Measurements from ENCODE around the gene CTDP1. TPM values are rescaled to one million over a fixed set of nuclear protein-coding genes. Genes with fewer than 3 reads are reported as not detected.

The CTDP1 gene
- total RNA-seq, 1 donor from 2014 or later: 22.8 TPM

DNA sequence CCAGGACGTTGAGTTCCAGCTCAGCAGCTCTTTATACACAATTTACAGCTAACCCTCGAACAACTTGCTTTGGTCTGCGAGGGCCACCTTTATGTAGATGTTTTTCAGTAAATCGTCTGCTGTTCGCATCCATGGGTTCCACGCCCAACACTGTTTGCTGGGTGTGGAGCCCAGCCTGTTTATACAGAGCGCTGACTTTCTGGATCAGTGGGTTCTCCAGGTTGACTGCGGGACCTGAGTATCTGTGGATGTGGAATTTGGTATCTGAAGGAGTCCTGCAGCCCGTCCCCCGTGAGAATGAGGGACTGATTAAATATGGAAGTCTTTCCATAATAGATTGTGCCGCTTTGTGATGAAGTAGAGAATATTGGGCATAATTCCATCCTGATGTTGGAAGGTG lies 2.9 kb downstream of the CTDP1 start:
- peak overlapping the region; percentile 81 for H3K4me3 Mint-ChIP-seq
- DNase-seq (ENCODE audit: low read depth, low spot score): no peak
- TF ChIP-seq, protein P1, sequence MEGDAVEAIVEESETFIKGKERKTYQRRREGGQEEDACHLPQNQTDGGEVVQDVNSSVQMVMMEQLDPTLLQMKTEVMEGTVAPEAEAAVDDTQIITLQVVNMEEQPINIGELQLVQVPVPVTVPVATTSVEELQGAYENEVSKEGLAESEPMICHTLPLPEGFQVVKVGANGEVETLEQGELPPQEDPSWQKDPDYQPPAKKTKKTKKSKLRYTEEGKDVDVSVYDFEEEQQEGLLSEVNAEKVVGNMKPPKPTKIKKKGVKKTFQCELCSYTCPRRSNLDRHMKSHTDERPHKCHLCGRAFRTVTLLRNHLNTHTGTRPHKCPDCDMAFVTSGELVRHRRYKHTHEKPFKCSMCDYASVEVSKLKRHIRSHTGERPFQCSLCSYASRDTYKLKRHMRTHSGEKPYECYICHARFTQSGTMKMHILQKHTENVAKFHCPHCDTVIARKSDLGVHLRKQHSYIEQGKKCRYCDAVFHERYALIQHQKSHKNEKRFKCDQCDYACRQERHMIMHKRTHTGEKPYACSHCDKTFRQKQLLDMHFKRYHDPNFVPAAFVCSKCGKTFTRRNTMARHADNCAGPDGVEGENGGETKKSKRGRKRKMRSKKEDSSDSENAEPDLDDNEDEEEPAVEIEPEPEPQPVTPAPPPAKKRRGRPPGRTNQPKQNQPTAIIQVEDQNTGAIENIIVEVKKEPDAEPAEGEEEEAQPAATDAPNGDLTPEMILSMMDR (conservative IDR thresholded peaks at IDR 0.05): no peak

DNA sequence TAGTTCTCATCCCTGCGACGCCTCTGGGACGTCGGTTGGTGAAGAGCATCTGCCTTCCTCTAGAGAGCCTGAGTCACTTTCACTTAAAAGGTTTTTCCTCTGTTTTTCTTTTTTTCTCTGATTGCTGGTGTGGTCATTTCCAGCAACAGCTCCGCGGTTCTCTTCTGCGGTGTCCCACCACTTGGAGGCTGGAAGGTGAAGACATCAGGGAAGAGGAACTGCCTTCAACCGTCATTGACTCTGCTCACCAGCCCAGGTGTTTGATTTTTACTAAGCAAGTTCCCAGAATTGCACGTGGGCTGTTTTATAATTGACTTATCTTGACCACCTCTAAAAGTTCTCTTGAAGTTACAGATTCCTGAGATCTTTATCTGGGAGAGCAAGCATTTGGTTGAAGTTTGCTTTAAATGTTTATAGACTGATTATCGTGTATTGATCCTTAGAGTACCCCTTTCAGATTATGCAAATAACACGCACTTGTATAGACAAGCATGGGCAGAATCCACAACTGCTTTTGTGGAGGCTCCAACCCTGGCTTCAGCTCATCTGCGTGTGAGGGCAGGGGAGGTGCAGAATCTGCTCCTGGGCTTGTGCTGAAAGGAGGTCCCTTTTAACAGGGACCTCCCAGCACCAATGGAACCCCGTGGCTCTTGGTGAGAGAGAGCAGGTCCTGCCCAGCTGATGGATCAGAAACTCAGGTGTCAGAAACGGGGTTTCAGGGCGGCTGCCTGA lies 3.5 kb downstream of the CTDP1 start:
- no peaks in the 10 kb centered on the region for H3K9me3 Mint-ChIP-seq
- TF ChIP-seq, protein P1 (conservative IDR thresholded peaks at IDR 0.05): no peak
- peak overlapping the region; percentile 81 for H3K4me3 Mint-ChIP-seq
- no peak overlapping the region for H3K27ac Mint-ChIP-seq (ENCODE audit: unreplicated experiment)
- no peaks in the 10 kb centered on the region for H3K27me3 Mint-ChIP-seq (ENCODE audit: low read depth)
- peaks cover 2% of the 10 kb centered on the region for H3K36me3 Mint-ChIP-seq (ENCODE audit: low read depth)
- H3K4me1 Mint-ChIP-seq: peaks cover 21% of the 10 kb centered on the region
- DNase-seq (ENCODE audit: low read depth, low spot score): no peak

More for the DNA sequence above, 2.9 kb downstream of the CTDP1 start:
- Mint-ChIP-seq H3K27ac (ENCODE audit: unreplicated experiment) (no peak overlapping the region), H3K27me3 (ENCODE audit: low read depth) (no peaks in the 10 kb centered on the region), H3K36me3 (ENCODE audit: low read depth) (peaks cover 2% of the 10 kb centered on the region), H3K4me1 (peaks cover 27% of the 10 kb centered on the region), H3K9me3 (no peaks in the 10 kb centered on the region)

DNA sequence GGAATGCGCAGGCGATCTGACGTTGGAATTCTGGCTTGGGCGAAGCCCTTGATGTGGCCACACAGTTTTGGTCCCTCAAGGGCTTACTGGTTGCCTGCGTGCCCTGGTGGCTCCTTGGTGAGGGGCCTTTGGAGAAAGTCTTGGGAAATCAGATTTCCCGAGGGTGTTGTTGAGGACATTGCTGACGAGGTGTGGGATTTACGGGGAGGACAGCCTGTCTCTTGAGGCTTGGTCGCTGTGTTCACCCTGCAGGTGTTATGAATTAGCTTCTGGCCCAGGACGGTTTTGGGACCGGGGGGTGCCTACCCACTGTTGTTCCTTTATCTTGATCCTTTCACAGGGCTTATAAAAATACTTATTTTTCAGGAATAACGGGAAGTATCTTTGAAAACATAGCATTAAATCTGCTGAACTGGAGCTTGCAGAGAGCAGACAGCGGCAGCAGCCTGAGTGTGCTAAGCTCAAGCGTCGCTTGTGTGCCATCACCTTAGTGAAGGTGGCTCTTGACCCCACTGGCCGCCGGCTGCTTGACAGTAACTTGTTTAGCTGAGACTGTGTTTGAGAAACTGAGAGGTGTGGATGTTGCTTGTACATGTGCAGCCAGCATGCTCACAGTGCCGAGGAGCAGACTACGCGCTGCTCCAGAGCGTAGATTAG lies 4.2 kb downstream of the CTDP1 start:
- no peak overlapping the region for H3K27ac Mint-ChIP-seq (ENCODE audit: unreplicated experiment)
- TF ChIP-seq, protein P1 (conservative IDR thresholded peaks at IDR 0.05): no peak
- peaks cover 14% of the 10 kb centered on the region for H3K4me1 Mint-ChIP-seq

DNA sequence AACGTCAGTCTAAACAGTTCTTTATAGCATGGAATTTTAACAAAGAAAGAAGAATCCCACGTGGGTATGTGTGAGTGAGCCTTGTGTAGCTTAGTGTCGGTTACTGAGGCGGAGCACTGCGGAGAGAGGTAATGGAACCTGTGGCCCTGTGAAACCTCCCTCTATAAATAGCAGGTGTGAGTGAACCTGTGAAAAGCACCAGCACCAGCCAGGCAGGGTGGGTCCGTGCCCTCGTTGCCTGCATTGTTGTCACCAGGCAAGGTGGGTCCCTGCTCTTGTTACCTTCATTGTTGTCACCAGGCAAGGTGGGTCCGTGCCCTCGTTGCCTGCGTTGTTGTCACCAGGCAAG lies 4.7 kb downstream of the CTDP1 start:
- H3K27ac Mint-ChIP-seq (ENCODE audit: unreplicated experiment): no peak overlapping the region
- no peak for DNase-seq (ENCODE audit: low read depth, low spot score)

More for the DNA sequence above, 4.2 kb downstream of the CTDP1 start:
- no peaks in the 10 kb centered on the region for H3K9me3 Mint-ChIP-seq
- H3K4me3 Mint-ChIP-seq: peak overlapping the region; percentile 34
- no peaks in the 10 kb centered on the region for H3K27me3 Mint-ChIP-seq (ENCODE audit: low read depth)
- H3K36me3 Mint-ChIP-seq (ENCODE audit: low read depth): peaks cover 2% of the 10 kb centered on the region
- DNase-seq (ENCODE audit: low read depth, low spot score): no peak

DNA sequence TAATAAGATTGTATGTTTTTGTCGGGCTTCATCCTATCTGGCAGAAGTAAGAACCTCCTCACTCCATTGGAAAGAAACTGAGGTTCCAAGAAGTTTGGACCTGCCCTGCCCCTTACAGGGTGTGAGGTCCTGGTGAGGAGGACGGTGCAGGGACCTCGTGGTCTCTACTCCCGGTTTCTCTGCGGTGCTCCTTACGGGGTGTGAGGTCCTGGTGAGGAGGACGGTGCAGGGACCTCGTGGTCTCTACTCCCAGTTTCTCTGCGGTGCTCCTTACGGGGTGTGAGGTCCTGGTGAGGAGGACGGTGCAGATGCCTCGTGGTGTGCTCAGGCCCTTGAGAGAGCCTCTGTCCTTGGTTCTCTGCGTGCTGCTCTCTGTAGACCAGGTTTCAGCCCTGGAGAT lies 5.2 kb downstream of the CTDP1 start:
- DNase-seq (ENCODE audit: low read depth, low spot score): no peak
- H3K9me3 Mint-ChIP-seq: no peaks in the 10 kb centered on the region
- TF ChIP-seq, protein P1 (conservative IDR thresholded peaks at IDR 0.05): no peak
- peak overlapping the region; percentile 19 for H3K4me3 Mint-ChIP-seq
- peaks cover 2% of the 10 kb centered on the region for H3K36me3 Mint-ChIP-seq (ENCODE audit: low read depth)
- H3K4me1 Mint-ChIP-seq: peaks cover 12% of the 10 kb centered on the region
- no peaks in the 10 kb centered on the region for H3K27me3 Mint-ChIP-seq (ENCODE audit: low read depth)
- no peak overlapping the region for H3K27ac Mint-ChIP-seq (ENCODE audit: unreplicated experiment)

More for the DNA sequence above, 4.7 kb downstream of the CTDP1 start:
- H3K9me3 Mint-ChIP-seq: no peaks in the 10 kb centered on the region
- no peaks in the 10 kb centered on the region for H3K27me3 Mint-ChIP-seq (ENCODE audit: low read depth)
- H3K4me1 Mint-ChIP-seq: peaks cover 12% of the 10 kb centered on the region
- TF ChIP-seq, protein P1 (conservative IDR thresholded peaks at IDR 0.05): no peak
- H3K36me3 Mint-ChIP-seq (ENCODE audit: low read depth): peaks cover 2% of the 10 kb centered on the region
- no peak overlapping the region for H3K4me3 Mint-ChIP-seq
